Measurements from ENCODE around the gene STYXL1. TPM values are rescaled to one million over a fixed set of nuclear protein-coding genes. Genes with fewer than 3 reads are reported as not detected.

The STYXL1 gene
- total RNA-seq, 1 donor from 2014 or later, result 32.5 TPM

DNA sequence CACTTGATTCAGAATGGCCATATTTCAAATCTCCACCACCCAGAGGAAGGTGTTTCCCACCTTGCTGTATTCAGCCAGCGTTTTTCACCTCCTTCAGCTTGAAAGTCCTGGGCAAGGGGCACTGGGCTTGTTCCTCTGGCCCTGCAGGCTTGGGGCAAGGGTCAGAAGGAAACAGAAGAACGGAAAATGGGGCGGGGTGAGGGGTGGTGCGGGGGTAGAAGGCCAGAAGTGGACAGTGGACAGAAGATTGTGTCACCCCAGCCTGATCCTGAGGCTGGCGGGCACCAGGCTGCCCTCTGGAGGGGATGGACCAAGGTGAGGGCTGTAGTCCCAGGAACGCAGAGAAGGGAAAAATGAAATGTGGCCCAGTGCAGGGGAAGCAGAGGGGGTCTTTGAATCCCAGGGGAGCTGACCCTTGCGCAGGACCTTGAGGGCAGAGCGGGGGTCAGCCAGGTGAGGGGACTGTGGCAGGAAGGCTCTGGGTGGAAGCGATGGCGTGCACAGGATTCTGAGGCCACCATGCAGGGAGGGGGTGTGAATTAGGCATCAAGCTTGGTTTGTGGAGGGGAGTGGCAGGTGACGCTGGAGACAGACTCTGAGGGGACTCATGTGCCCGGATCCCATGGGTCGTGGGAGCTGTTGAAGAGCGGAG is 76.4 kb downstream of the STYXL1 start:
- Mint-ChIP-seq H3K4me1 (ENCODE audit: unreplicated experiment) (no peaks in the 10 kb centered on the region), H3K36me3 (ENCODE audit: unreplicated experiment) (peaks cover 9% of the 10 kb centered on the region), H3K4me3 (ENCODE audit: unreplicated experiment) (no peak overlapping the region), H3K27ac (ENCODE audit: unreplicated experiment) (no peak overlapping the region), H3K9me3 (ENCODE audit: unreplicated experiment) (no peaks in the 10 kb centered on the region), H3K27me3 (ENCODE audit: unreplicated experiment) (no peaks in the 10 kb centered on the region)
- TF ChIP-seq, protein P1, sequence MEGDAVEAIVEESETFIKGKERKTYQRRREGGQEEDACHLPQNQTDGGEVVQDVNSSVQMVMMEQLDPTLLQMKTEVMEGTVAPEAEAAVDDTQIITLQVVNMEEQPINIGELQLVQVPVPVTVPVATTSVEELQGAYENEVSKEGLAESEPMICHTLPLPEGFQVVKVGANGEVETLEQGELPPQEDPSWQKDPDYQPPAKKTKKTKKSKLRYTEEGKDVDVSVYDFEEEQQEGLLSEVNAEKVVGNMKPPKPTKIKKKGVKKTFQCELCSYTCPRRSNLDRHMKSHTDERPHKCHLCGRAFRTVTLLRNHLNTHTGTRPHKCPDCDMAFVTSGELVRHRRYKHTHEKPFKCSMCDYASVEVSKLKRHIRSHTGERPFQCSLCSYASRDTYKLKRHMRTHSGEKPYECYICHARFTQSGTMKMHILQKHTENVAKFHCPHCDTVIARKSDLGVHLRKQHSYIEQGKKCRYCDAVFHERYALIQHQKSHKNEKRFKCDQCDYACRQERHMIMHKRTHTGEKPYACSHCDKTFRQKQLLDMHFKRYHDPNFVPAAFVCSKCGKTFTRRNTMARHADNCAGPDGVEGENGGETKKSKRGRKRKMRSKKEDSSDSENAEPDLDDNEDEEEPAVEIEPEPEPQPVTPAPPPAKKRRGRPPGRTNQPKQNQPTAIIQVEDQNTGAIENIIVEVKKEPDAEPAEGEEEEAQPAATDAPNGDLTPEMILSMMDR (IDR thresholded peaks at IDR 0.05), result no peak
- no peak for DNase-seq (ENCODE audit: extremely low spot score, unreplicated experiment)

DNA sequence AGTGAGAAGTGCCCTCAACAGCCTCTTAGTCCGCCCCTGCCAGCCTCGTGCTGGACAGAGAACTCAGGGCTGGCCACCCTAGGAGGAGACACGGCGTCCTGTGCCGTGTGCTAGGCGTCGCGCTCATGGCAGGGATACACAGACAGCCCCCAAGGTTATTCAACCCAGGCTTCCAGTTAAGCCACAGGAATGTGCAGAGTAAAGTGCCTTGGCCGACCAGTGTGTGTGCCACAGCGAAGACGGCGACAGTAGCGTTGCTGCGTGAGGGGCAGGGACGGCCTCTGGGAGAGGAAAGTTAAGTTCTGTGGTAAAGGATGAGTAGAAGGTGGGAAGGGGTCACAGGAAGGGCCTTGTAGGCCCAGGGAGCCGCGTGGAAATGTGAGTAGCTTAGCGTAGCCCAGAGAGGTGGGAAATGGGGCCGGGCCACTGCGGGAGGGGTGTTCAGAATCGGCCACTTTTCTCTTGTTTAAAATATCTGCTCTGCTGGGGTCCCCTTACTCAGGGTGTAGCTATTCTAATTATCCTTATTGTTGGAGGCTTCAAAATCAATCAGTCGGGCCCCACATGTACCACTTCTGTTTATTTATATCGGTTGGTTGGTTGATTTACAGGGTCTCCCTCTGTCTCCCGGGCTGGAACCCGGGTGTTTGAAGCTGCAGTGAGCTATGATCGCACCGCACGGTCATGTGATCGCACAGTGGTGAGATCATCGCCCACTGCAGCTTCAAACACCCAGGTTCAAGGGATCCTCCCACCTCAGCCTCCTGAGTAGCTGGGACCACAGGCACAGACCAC is 77.9 kb downstream of the STYXL1 start:
- no peaks in the 10 kb centered on the region for H3K4me1 Mint-ChIP-seq (ENCODE audit: unreplicated experiment)
- DNase-seq (ENCODE audit: extremely low spot score, unreplicated experiment), result no peak
- TF ChIP-seq, protein P1 (IDR thresholded peaks at IDR 0.05), result no peak
- peaks cover 11% of the 10 kb centered on the region for H3K36me3 Mint-ChIP-seq (ENCODE audit: unreplicated experiment)
- H3K27ac Mint-ChIP-seq (ENCODE audit: unreplicated experiment), result no peak overlapping the region
- H3K4me3 Mint-ChIP-seq (ENCODE audit: unreplicated experiment), result no peak overlapping the region
- H3K9me3 Mint-ChIP-seq (ENCODE audit: unreplicated experiment), result no peaks in the 10 kb centered on the region
- no peaks in the 10 kb centered on the region for H3K27me3 Mint-ChIP-seq (ENCODE audit: unreplicated experiment)

DNA sequence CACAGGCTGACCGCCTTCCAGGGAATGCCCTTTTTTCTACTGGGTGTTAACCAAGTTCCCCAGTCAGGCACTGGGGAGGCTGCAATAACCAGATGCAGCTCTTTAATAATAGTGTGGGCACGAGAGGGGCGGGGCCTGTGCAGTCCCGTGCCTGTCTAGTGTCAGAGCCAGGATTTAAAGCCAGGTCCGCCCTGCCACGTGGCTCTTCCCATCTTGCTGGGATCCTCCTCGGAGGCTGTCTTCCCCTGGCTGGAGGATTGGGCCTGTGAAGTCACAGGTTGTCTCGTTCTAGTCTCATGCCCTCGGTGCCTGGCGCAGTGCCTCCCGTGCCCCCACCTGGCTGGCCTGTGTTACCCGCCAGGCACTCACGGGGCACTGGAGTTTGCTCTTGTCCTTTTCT is 78.6 kb downstream of the STYXL1 start:
- peaks cover 14% of the 10 kb centered on the region for H3K36me3 Mint-ChIP-seq (ENCODE audit: unreplicated experiment)
- no peak overlapping the region for H3K27ac Mint-ChIP-seq (ENCODE audit: unreplicated experiment)
- TF ChIP-seq, protein P1 (IDR thresholded peaks at IDR 0.05), result no peak
- no peak for DNase-seq (ENCODE audit: extremely low spot score, unreplicated experiment)
- no peaks in the 10 kb centered on the region for H3K9me3 Mint-ChIP-seq (ENCODE audit: unreplicated experiment)
- no peaks in the 10 kb centered on the region for H3K27me3 Mint-ChIP-seq (ENCODE audit: unreplicated experiment)
- H3K4me1 Mint-ChIP-seq (ENCODE audit: unreplicated experiment), result no peaks in the 10 kb centered on the region
- H3K4me3 Mint-ChIP-seq (ENCODE audit: unreplicated experiment), result no peak overlapping the region

DNA sequence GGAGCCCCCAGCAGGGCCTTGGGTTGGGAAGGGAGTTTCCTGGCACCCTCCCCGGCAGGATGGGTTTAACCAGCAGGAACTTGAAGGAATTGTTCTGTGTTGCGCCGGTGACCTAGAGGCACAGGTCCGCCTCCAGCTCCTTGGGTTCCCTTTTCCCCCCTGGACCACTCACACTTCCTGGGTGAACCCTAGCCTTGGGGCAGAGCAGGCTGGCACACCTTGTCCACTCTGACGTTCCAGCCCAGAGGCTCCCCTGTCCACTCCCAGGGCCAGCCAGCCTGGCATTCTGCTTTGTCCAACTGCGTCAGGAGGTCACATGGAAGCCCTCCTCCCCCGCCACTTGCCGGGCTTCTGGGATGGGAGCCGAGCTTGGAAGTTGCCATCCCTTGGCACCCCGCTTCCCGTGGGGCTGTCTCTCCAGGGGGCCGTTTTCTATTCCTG is 79.2 kb downstream of the STYXL1 start:
- TF ChIP-seq, protein P1 (IDR thresholded peaks at IDR 0.05), result no peak
- no peak overlapping the region for H3K27ac Mint-ChIP-seq (ENCODE audit: unreplicated experiment)
- H3K27me3 Mint-ChIP-seq (ENCODE audit: unreplicated experiment), result no peaks in the 10 kb centered on the region
- DNase-seq (ENCODE audit: extremely low spot score, unreplicated experiment), result no peak
- no peak overlapping the region for H3K4me3 Mint-ChIP-seq (ENCODE audit: unreplicated experiment)
- H3K36me3 Mint-ChIP-seq (ENCODE audit: unreplicated experiment), result peaks cover 8% of the 10 kb centered on the region
- H3K9me3 Mint-ChIP-seq (ENCODE audit: unreplicated experiment), result no peaks in the 10 kb centered on the region
- H3K4me1 Mint-ChIP-seq (ENCODE audit: unreplicated experiment), result peaks cover 1% of the 10 kb centered on the region

DNA sequence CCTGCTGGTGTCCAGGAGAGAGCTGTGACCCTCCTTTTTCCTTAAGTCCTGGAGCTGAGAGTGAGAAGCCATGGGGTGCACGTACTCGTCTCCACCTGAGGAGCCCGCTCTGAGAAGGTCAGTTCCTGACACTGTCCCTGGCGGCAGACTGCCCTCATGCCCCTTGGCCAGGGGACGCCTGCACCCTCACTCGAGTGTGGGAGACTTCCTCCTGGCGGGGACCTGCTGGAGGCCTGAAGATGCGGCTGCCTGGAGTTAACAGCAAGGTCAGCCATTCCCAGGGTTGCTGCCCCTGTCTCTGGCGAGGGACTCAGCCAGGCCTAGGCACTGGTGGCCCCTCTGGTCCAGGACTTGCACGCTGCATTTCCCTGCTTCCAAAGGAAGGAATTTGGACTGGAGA is 79.8 kb downstream of the STYXL1 start:
- TF ChIP-seq, protein P1 (IDR thresholded peaks at IDR 0.05), result no peak
- Mint-ChIP-seq H3K4me3 (ENCODE audit: unreplicated experiment) (no peak overlapping the region), H3K27ac (ENCODE audit: unreplicated experiment) (no peak overlapping the region)

More for the DNA sequence above, 79.8 kb downstream of the STYXL1 start:
- no peaks in the 10 kb centered on the region for H3K9me3 Mint-ChIP-seq (ENCODE audit: unreplicated experiment)
- H3K27me3 Mint-ChIP-seq (ENCODE audit: unreplicated experiment), result no peaks in the 10 kb centered on the region
- DNase-seq (ENCODE audit: extremely low spot score, unreplicated experiment), result no peak
- peaks cover 7% of the 10 kb centered on the region for H3K4me1 Mint-ChIP-seq (ENCODE audit: unreplicated experiment)
- peaks cover 10% of the 10 kb centered on the region for H3K36me3 Mint-ChIP-seq (ENCODE audit: unreplicated experiment)

All from osteocyte (in vitro differentiated cells).